ENCODE measurements around the gene DHRS9.
"Not testable (repeated sequence)": the region's sequence is repeated elsewhere in the genome, so short reads cannot be mapped to it uniquely, and the experiment has no call there.

The DHRS9 gene

GRCh38 chr2:169069341-169069740 lies at the start of gene DHRS9:
Gene DHRS9 (plus strand): TSS chr2:169069563. CDS start chr2:169081582, 12,019 bp downstream.
- peak; percentile 9 to 36 for DNase-seq (ENCODE audit: low read depth in 2 of 2)

- DNase-seq (ENCODE audit: low read depth in 2 of 2) = no peak
Measured at GRCh38 chr2:169023161-169023560, 46.2 kb upstream of the DHRS9 start.

- no peak for DNase-seq (ENCODE audit: low read depth in 2 of 2)
Measured at GRCh38 chr2:169026056-169026455, 43.3 kb upstream of the DHRS9 start.

GRCh38 chr2:169027234-169027633 lies 42.1 kb upstream of the DHRS9 start:
- no peak for DNase-seq (ENCODE audit: low read depth in 2 of 2)

GRCh38 chr2:169029341-169029740 lies 40.0 kb upstream of the DHRS9 start:
- no peak for DNase-seq (ENCODE audit: low read depth in 2 of 2)

- DNase-seq (ENCODE audit: low read depth in 2 of 2) = no peak
Measured at GRCh38 chr2:169031202-169031601, 38.2 kb upstream of the DHRS9 start, which contains the start of gene ABCB11. Gene ABCB11 (minus strand): TSS chr2:169031324. CDS start chr2:169018125, 13,199 bp downstream.

GRCh38 chr2:169034256-169034655 lies 35.1 kb upstream of the DHRS9 start:
- DNase-seq (ENCODE audit: low read depth in 2 of 2) = no peak

- DNase-seq (ENCODE audit: low read depth in 2 of 2) = no peak
Measured at GRCh38 chr2:169034984-169035544, 34.3 kb upstream of the DHRS9 start.

GRCh38 chr2:169035887-169036286 lies 33.5 kb upstream of the DHRS9 start:
- no peak for DNase-seq (ENCODE audit: low read depth in 2 of 2)

GRCh38 chr2:169036736-169037440 lies 32.5 kb upstream of the DHRS9 start:
- no peak for DNase-seq (ENCODE audit: low read depth in 2 of 2)

GRCh38 chr2:169038338-169038757 lies 31.0 kb upstream of the DHRS9 start:
- DNase-seq (ENCODE audit: low read depth in 2 of 2) = peak in 1 of 2 donors; percentile 4

GRCh38 chr2:169039702-169040101 lies 29.7 kb upstream of the DHRS9 start:
- no peak for DNase-seq (ENCODE audit: low read depth in 2 of 2)

- no peak for DNase-seq (ENCODE audit: low read depth in 2 of 2)
Measured at GRCh38 chr2:169041594-169041993, 27.8 kb upstream of the DHRS9 start.

GRCh38 chr2:169042856-169043255 lies 26.5 kb upstream of the DHRS9 start:
- DNase-seq (ENCODE audit: low read depth in 2 of 2) = no peak

GRCh38 chr2:169046440-169047151 lies 22.8 kb upstream of the DHRS9 start:
- no peak for DNase-seq (ENCODE audit: low read depth in 2 of 2)

GRCh38 chr2:169047256-169048250 lies 21.8 kb upstream of the DHRS9 start:
- no peak for DNase-seq (ENCODE audit: low read depth in 2 of 2)

- DNase-seq (ENCODE audit: low read depth in 2 of 2) = no peak
Measured at GRCh38 chr2:169049142-169049541, 20.2 kb upstream of the DHRS9 start.

- DNase-seq (ENCODE audit: low read depth in 2 of 2) = no peak
Measured at GRCh38 chr2:169050476-169051240, 18.7 kb upstream of the DHRS9 start.

- DNase-seq (ENCODE audit: low read depth in 2 of 2) = not testable (repeated sequence)
Measured at GRCh38 chr2:169054575-169054974, 14.8 kb upstream of the DHRS9 start.

GRCh38 chr2:169064199-169064598 lies 5.2 kb upstream of the DHRS9 start:
- not testable (repeated sequence) for DNase-seq (ENCODE audit: low read depth in 2 of 2)

- DNase-seq (ENCODE audit: low read depth in 2 of 2) = no peak
Measured at GRCh38 chr2:169065422-169065821, 3.9 kb upstream of the DHRS9 start.
